GM12865 (cell line): ENCODE results near the gene POLR2A.
A peak's percentile ranks its signal among the peaks of the same experiment; 100 is the strongest.

Source experiments
- DNase-seq: peaks from one replicate; pipeline ENCODE4 v3.0.0; 2010; ENCODE audit warnings: low read depth
- H3K4me3 ChIP-seq: 2 replicates; pipeline ENCODE4 v1.5.1; 2011; ENCODE audit warnings: mild to moderate bottlenecking, low read depth, low read length, control low read depth
- CTCF ChIP-seq: IDR thresholded peaks from 2 replicates; pipeline ENCODE4 v1.5.1; 2011; ENCODE audit warnings: low read length, control low read depth, low read depth, inconsistent platforms; ENCODE audit not compliant: insufficient read depth; ENCODE audit errors: missing control alignments

Gene POLR2A

DNA sequence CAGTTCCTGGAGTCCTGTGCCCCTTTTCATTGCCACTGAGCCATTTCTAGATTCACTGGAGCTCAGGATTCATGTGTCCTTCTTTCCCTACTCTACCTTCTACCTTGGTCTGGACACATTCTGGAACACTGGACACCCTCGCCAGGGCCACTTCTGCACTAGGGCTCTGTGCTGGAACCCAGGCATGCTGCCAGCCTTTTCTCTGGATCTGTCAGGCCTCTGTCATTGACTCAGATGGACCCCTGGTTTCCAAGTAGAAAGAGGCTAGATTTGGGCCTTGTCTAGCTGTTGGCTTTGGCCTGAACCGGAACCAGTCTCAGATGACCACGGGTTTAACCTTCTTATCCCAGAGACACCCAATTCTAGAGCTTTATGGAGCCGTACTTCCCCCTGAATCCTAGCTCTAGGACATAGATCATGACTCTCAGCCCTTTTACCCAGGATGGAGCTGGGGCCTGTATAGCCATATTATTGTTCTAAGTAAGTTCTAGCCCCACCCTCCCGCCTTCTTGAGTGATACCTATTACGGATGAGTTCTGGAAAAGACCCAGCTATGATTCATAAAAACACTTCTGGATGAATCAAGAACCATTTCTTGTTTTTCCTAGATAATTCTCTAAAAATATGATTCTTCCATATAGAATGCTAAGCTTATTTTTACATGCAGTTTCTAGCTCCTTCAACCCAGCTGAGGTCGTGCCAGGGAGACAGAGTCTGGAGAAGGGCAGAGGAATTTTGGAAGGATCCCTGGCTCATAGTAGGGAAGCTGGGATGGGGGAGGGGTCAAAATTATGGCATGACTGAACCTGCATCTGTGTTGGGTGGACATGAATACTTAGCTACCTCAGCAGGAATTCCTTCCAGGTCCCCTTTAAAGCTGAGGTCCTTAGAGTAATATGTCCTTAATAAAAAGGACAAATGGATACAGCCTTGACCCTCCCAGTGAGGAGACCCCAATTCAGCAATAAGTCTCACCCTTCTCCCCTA lies 40.4 kb upstream of the POLR2A start:
- no peak overlapping the region for H3K4me3 ChIP-seq
- no peak for TF ChIP-seq CTCF
- no peak for DNase-seq

DNA sequence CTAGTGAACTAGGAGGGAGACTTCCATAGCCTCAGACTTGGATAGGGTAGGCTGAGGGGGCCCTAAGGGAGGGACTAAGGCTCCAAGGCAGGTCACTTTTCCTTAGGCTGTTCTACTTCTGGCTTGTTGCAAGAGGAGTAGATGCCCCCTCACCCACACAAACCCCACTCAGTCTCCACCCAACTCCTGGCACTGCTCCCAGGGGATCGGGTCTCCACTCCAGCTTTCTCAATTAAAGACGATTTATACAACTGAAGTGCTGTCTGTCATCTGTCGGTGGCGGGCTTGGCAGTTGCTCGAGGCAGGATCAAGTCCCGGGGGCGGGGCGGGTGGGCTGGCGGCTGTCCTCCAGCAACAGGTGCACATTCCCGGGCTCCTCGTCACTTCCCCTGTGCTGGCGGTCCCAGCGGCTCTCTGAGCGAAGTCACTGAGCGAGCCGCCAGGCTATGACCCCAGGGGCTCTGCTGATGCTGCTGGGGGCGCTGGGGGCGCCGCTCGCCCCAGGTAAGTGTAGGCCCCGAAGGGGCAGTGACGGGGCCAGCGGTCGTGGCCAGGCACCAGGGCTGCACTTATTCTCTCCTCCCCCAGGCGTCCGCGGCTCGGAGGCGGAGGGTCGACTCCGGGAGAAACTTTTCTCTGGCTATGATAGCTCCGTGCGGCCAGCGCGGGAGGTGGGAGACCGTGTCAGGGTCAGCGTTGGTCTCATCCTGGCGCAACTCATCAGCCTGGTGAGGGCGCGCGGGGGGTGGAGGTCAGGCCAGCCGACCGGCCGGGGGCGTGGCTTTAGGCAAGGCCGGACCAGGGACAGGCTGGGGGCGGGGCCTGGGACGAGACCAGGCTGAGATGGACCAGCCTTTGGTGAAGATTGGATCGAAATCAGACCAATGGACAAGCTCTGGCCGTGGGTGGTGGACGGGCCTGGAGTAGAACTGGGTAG lies 39.2 kb upstream of the POLR2A start, which contains the start of gene CHRNB1:
CHRNB1 (plus strand) TSS at position 380 of the 937 bp plus-strand sequence; CDS start at position 447, 67 bp downstream.
- DNase-seq: peak; percentile 35
- H3K4me3 ChIP-seq: peak within 1 kb of the TSS; percentile 26

DNA sequence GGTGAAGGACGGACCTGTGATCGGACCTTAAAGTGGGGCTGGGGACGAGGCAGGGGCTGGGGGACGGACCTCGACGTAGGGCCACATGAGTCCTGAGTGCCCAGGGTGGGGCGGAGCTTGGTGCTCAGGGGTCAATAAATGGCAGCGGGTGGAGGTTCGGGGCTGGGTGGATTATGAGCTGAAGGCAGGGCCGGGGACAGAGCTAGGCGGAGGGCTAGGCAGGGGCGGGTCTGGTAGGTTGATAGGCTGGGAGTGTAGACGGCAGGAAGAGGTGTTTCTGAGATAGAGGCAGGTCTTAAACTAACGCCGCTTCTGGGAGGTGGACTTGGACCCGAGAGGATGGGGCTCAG lies 38.6 kb upstream of the POLR2A start:
- no peak for TF ChIP-seq CTCF
- DNase-seq: no peak
- no peak overlapping the region for H3K4me3 ChIP-seq

More for the DNA sequence above, 39.2 kb upstream of the POLR2A start, which contains the start of gene CHRNB1:
- no peak for TF ChIP-seq CTCF

- no peak for TF ChIP-seq CTCF
- no peak overlapping the region for H3K4me3 ChIP-seq
- no peak for DNase-seq
These were observed 35.7 kb upstream of the POLR2A start for GRCh38 chr17:7448461-7448860.

- DNase-seq: no peak
- H3K4me3 ChIP-seq: no peak overlapping the region
- TF ChIP-seq CTCF: no peak
These were observed 24.1 kb upstream of the POLR2A start for GRCh38 chr17:7459961-7460545.

GRCh38 chr17:7460850-7461660 lies 23.1 kb upstream of the POLR2A start:
- no peak for DNase-seq
- no peak overlapping the region for H3K4me3 ChIP-seq

More at GRCh38 chr17:7460850-7461660, 23.1 kb upstream of the POLR2A start:
- TF ChIP-seq CTCF: no peak
